GM12874 (cell line): ENCODE results near the gene SMARCB1.

Experiments
- CTCF ChIP-seq: IDR thresholded peaks from 2 replicates; pipeline ENCODE4 v1.5.1; 2011; ENCODE audit warnings: low read depth, mild to moderate bottlenecking, control low read depth, low read length, moderate library complexity; ENCODE audit not compliant: insufficient read depth

SMARCB1 gene

GRCh38 chr22:23782703-23783102 lies 4.1 kb upstream of the SMARCB1 start:
- no peak for TF ChIP-seq CTCF

GRCh38 chr22:23783265-23784150 lies 3.3 kb upstream of the SMARCB1 start:
- TF ChIP-seq CTCF: no peak

- no peak for TF ChIP-seq CTCF
Observed at GRCh38 chr22:23784215-23784732, 2.5 kb upstream of the SMARCB1 start.

- TF ChIP-seq CTCF: no peak
Observed at GRCh38 chr22:23786261-23786710, 480 bp upstream of the SMARCB1 start.

GRCh38 chr22:23787600-23787896 lies 782 bp downstream of the SMARCB1 start:
- no peak for TF ChIP-seq CTCF

- no peak for TF ChIP-seq CTCF
Observed at GRCh38 chr22:23787910-23788309, 1.1 kb downstream of the SMARCB1 start.

GRCh38 chr22:23789121-23789520 lies 2.4 kb downstream of the SMARCB1 start:
- TF ChIP-seq CTCF: no peak
